ENCODE measurements around the gene HSPA1B. TPM values are rescaled to one million over a fixed set of nuclear protein-coding genes. Genes with fewer than 3 reads are reported as not detected.
A peak's percentile ranks its signal among the peaks of the same experiment; 100 is the strongest.

The HSPA1B gene
- total RNA-seq, 1 experiment from 2014 or later, result 147 TPM

GRCh38 chr6:31785475-31785874 is 42.1 kb upstream of the HSPA1B start:
- CTCF ChIA-PET, result no interaction called here
- Histone ChIP-seq H3K4me1 (ENCODE audit: control insufficient read depth, insufficient read depth, low read length) (no peaks in the 10 kb centered on the region), H3K27ac (ENCODE audit: low read length) (no peak overlapping the region), H3K36me3 (ENCODE audit: control insufficient read depth, insufficient read depth, low read length) (peaks cover 7% of the 10 kb centered on the region; the same call in 1 of the 2 replicates), H3K9me3 (ENCODE audit: control insufficient read depth, insufficient read depth, low read depth, low read length) (no peaks in the 10 kb centered on the region), H3K4me3 (ENCODE audit: low read depth in 2 of 2, low read length in 2 of 2) (no peak overlapping the region), H3K27me3 (ENCODE audit: control insufficient read depth, insufficient read depth, low read length) (no peaks in the 10 kb centered on the region)
- no peak for DNase-seq (ENCODE audit: low read depth, low spot score)
- ATAC-seq, result no peak
- in situ Hi-C loops (cut with HindIII; ENCODE audit: low pct_unique_long_range_greater_than_20kb, low sequenced_read_pairs) (no loop called here), intact Hi-C loops (cut with micrococcal nuclease; ENCODE audit: unreplicated experiment) (no loop called here)
- TF ChIP-seq POLR2AphosphoS5 (IDR thresholded peaks at IDR 0.05; ENCODE audit: low read depth, low read length) (no peak), CTCF (IDR thresholded peaks at IDR 0.05) (no peak), SIN3A (IDR thresholded peaks at IDR 0.05; ENCODE audit: borderline replicate concordance, insufficient read depth, low read depth, low read length) (no peak), REST (IDR thresholded peaks at IDR 0.05; ENCODE audit: insufficient read depth in 1 of 2, low read depth in 2 of 2, low read length in 1 of 2) (no peak), TCF7L2 (IDR thresholded peaks at IDR 0.05; ENCODE audit: low read depth, low read length) (no peak)
- no TSS peak for BruUV-seq (replicated peaks)
- POLR2A ChIA-PET, result interaction anchor here (0.6 kb wide), 1 partner anchor 10 kb away, joined by 3 read pairs; no protein-coding TSS in a partner anchor

- intact Hi-C loops (cut with micrococcal nuclease; ENCODE audit: unreplicated experiment) (no loop called here), in situ Hi-C loops (cut with HindIII; ENCODE audit: low pct_unique_long_range_greater_than_20kb, low sequenced_read_pairs) (no loop called here)
- CTCF ChIA-PET, result interaction anchor here (0.5 to 1.5 kb wide), 6 partner anchors 14 to 1265 kb away, joined by 3 to 6 read pairs (median 3); partner anchors contain the start of genes LSM2 and VWA7
- peaks cover 14% of the 10 kb centered on the region for H3K36me3 ChIP-seq (ENCODE audit: control insufficient read depth, insufficient read depth, low read length)
- TF ChIP-seq REST (IDR thresholded peaks at IDR 0.05; ENCODE audit: insufficient read depth in 1 of 2, low read depth in 2 of 2, low read length in 1 of 2), result no peak
- TF ChIP-seq CTCF (IDR thresholded peaks at IDR 0.05), result peak; percentile 89
- BruUV-seq (replicated peaks), result no TSS peak
- ATAC-seq, result peak; percentile 52
- no peaks in the 10 kb centered on the region for H3K27me3 ChIP-seq (ENCODE audit: control insufficient read depth, insufficient read depth, low read length)
- DNase-seq (ENCODE audit: low read depth, low spot score), result no peak
- POLR2A ChIA-PET, result interaction anchor here (0.7 kb wide), 1 partner anchor 14 kb away, joined by 4 read pairs; no protein-coding TSS in a partner anchor
- peaks cover 21% of the 10 kb centered on the region for H3K4me1 ChIP-seq (ENCODE audit: control insufficient read depth, insufficient read depth, low read length)
- no peaks in the 10 kb centered on the region for H3K9me3 ChIP-seq (ENCODE audit: control insufficient read depth, insufficient read depth, low read depth, low read length)
- H3K27ac ChIP-seq (ENCODE audit: low read length), result peak overlapping the region; percentile 99; the same call in 1 of the 2 replicates
- no peak overlapping the region for H3K4me3 ChIP-seq (ENCODE audit: low read depth in 2 of 2, low read length in 2 of 2)
Measured at GRCh38 chr6:31791324-31792089, 36.0 kb upstream of the HSPA1B start.

Measured in Panc1 (cell line).